ENCODE measurements around the gene NPDC1.

- TF ChIP-seq GATA2 (IDR thresholded peaks at IDR 0.05; ENCODE audit: low read depth, low read length) (no peak), GATA3 (IDR thresholded peaks at IDR 0.05; ENCODE audit: low read depth, low read length) (no peak)
Measured at GRCh38 chr9:137088121-137088520, 42.1 kb upstream of the NPDC1 start.
